GM18508 (cell line): ENCODE results near the gene PRSS35.
"Not testable (repeated sequence)": the region's sequence is repeated elsewhere in the genome, so short reads cannot be mapped to it uniquely, and the experiment has no call there.

ENCODE experiments used
- ATAC-seq: cut with Tn5 transposase; IDR thresholded peaks from one replicate; pipeline ENCODE4 v1.9.1; 2021; ENCODE audit warnings: moderate number of reproducible peaks; ENCODE audit not compliant: insufficient read depth, unreplicated experiment

PRSS35 gene

GRCh38 chr6:83514866-83515466 is 2.6 kb downstream of the PRSS35 start:
- ATAC-seq: peak; percentile 53

DNA sequence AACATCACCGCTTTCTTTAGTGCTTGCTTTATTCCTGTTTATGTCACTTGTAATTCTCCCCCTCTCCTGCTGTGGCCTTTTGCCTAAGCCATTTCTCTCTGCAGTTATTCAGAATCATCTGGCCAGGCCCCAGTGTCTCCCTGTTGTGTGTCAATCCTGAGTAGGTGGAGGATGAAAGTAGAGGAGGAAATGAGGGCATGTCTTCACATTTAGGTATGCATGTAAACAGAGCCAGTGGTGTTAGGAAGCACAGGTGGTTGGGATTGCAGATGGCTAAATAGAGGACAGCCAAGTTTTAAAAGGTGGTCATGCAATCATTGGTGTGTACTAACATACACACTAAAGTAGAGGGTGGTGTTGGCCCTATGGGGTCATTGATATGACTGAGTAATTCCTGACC is 5.2 kb downstream of the PRSS35 start:
- no peak for ATAC-seq

DNA sequence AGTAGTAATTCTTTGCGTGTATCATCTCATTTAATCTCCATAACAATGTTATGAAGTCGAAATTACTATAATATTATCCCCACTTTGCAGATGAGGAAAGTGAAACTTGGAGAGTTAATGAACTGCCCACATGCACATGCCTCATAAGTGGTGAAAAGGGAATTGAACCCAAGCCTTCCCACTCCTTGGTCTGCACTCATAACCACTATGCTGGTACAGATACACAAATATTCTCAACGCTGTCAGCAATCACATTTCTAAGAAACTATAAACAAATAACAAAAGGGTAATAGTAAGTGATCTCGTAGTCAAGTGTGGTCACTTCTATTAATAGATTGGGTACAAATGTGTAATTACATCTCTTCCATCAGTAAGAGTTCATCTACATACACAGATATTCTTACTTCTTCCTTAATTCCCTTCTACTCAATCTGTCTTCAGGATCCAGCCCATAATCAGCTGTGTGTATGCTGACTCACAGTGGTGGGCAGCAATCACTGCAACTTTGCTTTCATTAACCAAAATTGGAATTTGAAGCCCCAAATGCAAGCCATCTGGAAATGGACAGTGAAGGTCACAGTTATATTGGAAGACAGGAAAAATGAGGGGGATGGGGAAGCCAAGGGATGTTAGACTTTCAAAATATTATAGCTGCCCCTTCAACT is 6.6 kb downstream of the PRSS35 start:
- ATAC-seq: no peak

DNA sequence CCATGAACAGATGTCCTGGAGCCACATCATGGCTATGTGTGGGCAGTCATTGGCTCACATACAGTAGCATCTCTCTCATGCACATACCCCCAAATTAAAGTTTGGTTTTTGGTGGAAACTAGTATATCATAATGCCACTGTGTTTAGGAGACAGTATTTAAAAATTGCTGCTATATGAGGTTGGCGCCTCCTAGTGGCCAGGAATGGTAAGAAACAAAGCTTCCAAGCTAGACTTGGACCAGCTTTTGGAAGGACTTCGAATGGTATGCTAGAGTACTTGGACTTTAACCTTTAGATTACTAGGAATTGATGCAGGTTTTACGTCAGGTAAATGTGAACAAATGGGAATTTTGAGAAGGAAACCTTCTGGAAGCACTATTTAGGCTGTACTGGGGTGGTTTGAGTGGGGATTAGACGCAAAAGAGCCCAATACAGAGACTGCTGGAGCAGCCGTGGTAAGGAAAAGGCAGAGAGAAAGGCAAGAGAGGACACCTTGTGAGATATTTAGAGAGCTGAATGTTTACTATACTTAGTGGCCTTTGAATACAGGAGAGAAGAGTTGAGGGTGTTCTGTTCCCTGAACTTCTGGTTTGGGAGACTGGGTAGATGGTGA is 23.8 kb downstream of the PRSS35 start:
- peak; percentile 85 for ATAC-seq

GRCh38 chr6:83536647-83537589 is 24.6 kb downstream of the PRSS35 start:
- ATAC-seq: no peak

DNA sequence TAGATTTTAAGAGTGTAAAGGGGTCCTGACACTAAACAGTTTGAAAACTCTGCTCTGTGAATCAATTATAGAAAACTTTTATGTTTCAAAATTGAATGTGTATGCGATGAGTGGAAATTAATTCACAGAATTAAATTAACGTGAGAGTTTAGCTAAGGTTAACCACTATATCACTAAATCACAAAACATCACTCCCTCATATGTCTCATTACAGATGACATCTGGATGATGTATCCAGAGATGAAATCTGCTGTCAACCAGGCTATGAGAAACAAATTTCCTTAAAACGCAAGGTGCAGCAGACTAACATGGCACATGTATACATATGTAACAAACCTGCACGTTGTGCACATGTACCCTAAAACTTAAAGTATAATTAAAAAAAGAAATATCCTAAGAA is 27.3 kb downstream of the PRSS35 start:
- no peak for ATAC-seq

DNA sequence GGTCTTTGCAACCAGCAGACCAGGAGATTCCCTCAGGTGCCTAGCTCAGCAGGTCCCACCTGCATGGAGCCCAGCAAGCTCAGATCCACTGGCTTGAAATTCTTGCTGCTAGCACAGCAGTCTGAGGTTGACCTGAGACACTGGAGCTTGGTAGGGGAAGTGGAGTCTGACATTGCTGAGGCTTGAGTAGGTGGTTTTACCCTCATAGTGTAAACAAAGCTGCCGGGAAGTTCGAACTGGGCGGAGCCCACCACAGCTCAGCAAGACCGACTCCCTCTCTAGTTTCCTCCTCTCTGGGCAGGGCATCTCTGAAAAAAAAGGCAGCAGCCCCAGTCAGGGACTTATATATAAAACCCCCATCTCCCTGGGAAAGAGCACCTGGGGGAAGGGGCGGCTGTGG is 34.3 kb downstream of the PRSS35 start:
- no peak for ATAC-seq

DNA sequence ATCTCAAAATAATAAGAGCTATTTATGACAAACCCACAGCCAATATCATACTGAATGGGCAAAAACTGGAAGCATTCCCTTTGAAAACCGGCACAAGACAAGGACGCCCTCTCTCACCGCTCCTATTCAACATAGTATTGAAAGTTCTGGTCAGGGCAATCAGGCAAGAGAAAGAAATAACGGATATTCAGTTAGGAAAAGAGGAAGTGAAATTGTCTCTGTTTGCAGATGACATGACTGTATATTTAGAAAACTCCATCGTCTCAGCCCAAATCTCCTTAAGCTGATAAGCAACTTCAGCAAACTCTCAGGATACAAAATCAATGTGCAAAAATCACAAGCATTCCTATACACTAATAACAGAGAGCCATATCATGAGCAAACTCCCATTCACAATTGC is 38.1 kb downstream of the PRSS35 start:
- ATAC-seq: not testable (repeated sequence)

GRCh38 chr6:83551748-83552147 is 39.4 kb downstream of the PRSS35 start:
- ATAC-seq: not testable (repeated sequence)

DNA sequence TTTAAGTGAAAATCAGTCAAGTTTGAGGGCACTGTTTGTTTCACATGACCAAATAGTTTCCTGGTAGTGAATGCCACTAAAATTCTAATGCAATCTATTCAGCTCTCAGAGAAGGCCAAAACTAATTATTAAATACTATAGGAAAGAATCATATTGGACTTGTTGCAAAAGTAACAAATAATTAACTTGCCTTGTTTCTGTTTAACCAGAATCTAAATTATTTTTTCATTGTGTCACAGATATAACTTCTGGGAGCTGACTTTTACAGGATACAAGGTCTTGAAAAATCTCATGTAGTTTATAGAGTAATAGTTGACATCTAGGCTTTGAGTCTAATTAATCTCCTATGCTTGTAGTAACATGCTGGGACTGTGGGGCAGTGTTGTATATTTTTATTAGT is 44.5 kb downstream of the PRSS35 start:
- no peak for ATAC-seq

DNA sequence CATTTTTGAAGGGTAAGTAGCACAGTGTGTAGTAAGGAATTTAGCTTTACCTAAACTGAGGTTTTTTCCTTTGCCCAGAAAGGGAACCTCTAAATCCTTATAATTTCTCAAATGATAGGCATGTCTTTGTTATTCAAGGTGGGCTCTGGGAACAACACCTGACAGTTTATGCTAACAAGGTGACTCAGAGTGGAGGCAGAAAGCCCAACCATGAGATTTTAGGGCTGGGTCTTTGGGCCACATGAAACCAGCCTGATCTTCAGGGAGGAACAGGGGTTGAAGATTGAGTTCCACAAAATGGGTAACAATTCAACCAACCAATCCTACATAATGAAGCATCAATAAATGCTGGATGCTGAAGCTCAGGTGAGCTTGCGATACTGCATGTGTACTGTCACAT is 46.6 kb downstream of the PRSS35 start:
- ATAC-seq: no peak

GRCh38 chr6:83571663-83572185 is 59.4 kb downstream of the PRSS35 start:
- ATAC-seq: not testable (repeated sequence)

- no peak for ATAC-seq
Measured at GRCh38 chr6:83574783-83575182, 62.4 kb downstream of the PRSS35 start.
